Epithelial cell of proximal tubule (primary cell): ENCODE measurements around the gene CD68. TPM values are rescaled to one million over a fixed set of nuclear protein-coding genes. Genes with fewer than 3 reads are reported as not detected.

Experiments used
- DNase-seq: peaks from one replicate; pipeline ENCODE4 v3.0.0-alpha.2; 2011; ENCODE audit warnings: low read depth
- H3K4me3 ChIP-seq: 2 replicates; pipeline ENCODE4 v1.5.1; 2011; ENCODE audit warnings: low read depth, mild to moderate bottlenecking, low read length
- total RNA-seq: library from RNA; depleted of rRNA; stranded (reverse); fragments of >200 nt; gene quantifications from 2 replicates; pipeline ENCODE4 v1.2.3, GENCODE V29; 2015
- TF ChIP-seq, protein P1 (sequence below): conservative IDR thresholded peaks from 2 replicates; pipeline ENCODE4 v1.5.1; 2012; ENCODE audit warnings: low read depth, mild to moderate bottlenecking, low read length

The CD68 gene
- total RNA-seq, 1 donor from 2014 or later, result 16.7 TPM

DNA sequence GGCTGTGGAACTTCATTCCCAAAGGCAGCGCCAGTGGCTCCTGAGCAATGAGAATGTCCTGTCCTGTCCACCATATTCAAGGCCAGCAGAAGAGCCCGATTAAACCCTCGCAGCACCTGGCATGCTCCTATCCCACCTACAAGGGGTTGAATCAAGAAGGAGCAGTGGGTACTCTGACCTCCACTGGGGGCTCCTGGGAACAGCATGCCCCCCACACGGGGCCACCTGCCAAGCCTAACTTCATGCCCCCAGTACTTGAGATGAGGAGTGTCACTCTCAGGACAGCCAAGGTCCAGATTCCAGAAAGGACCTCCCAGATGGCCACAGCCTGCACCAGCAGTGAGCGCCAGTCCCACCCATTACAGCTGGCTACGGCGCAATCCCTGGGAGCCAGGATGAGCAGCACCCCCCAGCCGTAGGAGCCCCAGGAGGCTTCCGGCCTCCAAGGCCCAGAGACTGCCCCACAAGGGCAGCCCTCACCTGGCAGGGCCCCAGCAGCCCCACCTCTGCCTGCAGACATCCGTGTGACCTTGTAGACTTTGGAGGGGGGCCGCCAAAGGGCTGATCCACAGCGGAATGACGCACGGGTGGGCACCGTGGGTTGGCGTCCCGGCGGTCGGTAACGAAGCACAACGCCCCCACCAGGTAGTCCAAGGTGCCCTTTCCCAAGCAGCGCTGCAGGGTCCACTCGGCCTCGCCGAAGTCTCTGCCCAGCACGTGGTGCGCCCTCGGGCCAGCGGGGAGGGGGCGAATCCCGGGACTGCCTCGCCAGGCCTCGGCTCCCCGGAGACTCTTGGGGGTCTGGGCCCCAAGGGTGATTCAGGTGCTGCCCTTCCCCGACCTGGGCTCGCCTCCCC is 3.2 kb downstream of the CD68 start:
- TF ChIP-seq, protein P1, sequence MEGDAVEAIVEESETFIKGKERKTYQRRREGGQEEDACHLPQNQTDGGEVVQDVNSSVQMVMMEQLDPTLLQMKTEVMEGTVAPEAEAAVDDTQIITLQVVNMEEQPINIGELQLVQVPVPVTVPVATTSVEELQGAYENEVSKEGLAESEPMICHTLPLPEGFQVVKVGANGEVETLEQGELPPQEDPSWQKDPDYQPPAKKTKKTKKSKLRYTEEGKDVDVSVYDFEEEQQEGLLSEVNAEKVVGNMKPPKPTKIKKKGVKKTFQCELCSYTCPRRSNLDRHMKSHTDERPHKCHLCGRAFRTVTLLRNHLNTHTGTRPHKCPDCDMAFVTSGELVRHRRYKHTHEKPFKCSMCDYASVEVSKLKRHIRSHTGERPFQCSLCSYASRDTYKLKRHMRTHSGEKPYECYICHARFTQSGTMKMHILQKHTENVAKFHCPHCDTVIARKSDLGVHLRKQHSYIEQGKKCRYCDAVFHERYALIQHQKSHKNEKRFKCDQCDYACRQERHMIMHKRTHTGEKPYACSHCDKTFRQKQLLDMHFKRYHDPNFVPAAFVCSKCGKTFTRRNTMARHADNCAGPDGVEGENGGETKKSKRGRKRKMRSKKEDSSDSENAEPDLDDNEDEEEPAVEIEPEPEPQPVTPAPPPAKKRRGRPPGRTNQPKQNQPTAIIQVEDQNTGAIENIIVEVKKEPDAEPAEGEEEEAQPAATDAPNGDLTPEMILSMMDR, result no peak
- peak overlapping the region; percentile 63 for H3K4me3 ChIP-seq
- no peak for DNase-seq

DNA sequence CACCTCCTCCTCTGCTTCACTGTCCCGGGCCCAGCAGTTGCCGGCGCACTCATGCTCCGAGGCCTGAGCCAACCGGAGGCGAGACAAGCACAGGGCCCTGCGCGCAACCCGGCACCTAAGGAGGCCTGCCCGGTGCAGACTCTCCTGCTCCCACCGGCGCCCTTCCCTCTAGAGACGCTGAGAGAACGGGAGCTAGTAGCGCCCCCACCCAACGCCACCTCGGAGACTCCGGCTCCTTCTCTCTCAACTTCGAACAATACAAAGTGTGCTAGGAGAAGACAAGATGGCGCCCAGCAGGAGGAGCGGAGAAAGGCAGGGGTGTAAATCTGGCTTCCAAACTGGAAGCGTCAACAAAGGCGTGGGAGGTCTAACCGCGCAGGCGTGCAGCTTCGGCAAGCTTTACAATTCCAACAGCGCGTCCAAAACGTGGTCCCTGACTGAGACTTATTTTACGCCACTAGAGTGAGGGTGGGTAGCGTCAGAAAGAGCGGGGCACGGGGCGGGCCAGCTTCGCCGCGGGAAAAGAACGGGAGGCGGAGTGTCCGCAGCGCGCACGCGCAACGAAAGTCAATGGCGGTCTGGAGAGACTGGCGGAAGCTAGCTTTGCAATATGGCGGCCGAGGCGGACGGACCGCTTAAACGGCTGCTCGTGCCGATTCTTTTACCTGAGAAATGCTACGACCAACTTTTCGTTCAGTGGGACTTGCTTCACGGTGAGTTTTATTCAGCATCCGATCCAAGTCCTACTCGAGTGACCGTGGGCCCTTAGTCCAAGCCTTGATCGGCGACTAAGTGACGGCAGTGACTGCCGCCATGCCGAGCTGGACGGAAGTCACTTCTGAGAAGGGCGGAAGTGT is 4.0 kb downstream of the CD68 start, which contains the start of gene MPDU1:
TSS of gene MPDU1 (plus strand) at position 600 of the 857 bp plus-strand sequence. CDS start at position 611, 11 bp downstream.
- peak within 1 kb of the TSS; percentile 63 for H3K4me3 ChIP-seq
- TF ChIP-seq, protein P1, result peak; percentile 3
- peak; percentile 74 for DNase-seq

DNA sequence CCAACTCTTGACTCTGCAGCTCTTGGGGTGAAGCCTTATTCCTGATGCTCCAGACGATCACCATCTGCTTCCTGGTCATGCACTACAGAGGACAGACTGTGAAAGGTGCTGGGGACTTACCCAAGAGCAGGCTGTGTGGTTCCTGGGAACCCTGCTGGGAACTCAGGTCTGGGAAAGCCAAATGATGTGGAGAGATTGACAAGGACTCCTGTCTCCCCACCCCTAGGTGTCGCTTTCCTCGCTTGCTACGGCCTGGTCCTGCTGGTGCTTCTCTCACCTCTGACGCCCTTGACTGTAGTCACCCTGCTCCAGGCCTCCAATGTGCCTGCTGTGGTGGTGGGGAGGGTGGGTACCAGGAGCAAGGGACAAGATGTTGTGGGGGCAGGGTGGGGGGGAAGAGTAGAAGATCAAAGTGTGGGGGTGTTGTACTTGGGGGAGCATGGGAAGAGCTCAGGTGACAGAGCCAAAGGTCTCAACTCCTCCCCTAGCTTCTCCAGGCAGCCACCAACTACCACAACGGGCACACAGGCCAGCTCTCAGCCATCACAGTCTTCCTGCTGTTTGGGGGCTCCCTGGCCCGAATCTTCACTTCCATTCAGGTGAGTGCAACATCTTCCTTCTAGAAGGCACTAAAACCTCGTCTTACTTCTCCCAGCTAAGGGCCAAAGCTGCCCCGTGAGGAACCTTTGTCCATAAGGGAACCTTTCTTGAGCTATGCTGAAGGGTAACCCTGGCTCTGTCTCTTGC is 7.4 kb downstream of the CD68 start:
- TF ChIP-seq, protein P1, result peak; percentile 44
- DNase-seq, result no peak
- no peak overlapping the region for H3K4me3 ChIP-seq

DNA sequence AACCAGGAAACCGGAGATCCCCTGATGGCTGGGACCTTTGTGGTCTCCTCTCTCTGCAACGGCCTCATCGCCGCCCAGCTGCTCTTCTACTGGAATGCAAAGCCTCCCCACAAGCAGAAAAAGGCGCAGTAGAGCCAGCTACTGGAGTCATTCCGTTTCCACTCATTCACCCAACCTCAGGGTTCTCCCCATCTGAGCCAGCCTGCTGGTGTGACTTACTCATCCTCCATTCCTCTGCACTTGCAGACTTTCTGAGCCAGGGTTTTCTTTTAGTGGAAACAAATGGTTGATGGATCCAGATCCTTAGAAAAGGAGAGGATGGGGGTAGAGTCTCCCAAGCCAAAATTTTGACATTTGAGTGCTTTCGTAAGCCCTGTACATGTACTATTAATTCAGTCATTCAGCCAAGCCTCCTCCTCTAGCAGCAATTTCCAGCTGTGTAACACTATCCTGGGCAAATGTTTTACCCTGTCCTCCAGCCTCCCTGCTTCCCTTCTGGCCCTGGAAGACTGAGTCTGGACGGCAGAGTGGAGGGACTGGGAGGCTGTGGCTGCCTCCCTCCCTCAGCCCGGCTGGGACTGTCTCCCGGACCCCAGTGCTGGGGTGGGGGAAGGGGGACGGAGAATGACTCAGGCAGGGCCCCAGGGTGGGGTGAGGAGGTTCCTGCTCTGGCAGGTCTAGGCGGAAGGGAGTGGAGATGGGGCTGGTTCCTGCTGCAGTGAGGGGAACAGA is 8.1 kb downstream of the CD68 start:
- H3K4me3 ChIP-seq, result no peak overlapping the region
- DNase-seq, result no peak
- TF ChIP-seq, protein P1, result no peak

DNA sequence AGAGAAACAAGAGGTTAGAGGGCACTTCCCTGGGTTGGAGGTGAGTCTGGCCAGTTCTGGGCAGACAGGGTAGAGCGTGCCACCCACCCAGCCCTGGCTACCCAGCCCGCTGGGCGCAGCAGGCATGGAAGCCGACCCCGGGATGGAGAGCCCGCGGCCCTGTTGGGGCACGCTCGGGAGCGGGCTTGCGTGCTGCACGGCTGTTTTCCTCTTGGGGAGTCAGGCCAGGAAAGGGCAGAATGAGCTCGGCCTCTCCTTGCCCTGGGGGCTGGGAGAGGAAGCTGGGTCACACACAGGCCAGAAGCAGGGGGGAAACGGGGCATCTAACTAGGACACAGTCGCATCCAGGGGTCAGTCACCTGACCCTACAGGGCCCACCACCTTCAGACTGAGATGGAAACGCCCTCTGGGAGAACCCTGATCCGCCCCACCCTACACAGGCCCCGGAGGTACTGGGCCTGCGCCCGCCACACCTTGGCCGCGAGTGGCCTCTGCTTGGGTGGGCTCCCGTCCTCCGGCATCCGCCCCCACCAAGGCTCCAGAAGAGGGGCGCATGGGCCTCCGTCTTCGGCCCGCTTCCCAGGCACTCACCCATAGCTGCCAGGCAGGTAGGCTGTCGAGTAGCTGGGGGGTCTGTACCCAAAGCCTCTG is 9.2 kb downstream of the CD68 start:
- TF ChIP-seq, protein P1, result no peak
- DNase-seq, result no peak
- H3K4me3 ChIP-seq, result peak overlapping the region; percentile 21
